ENCODE results near the gene NCOA1.
A peak's percentile ranks its signal among the peaks of the same experiment; 100 is the strongest.
"Not testable (repeated sequence)": the region's sequence is repeated elsewhere in the genome, so short reads cannot be mapped to it uniquely, and the experiment has no call there.

The NCOA1 gene

GRCh38 chr2:24477229-24477628 is 13.8 kb upstream of the NCOA1 start:
- no peak overlapping the region for H3K27ac ChIP-seq (ENCODE audit: low read depth, low read length, severe bottlenecking)
- no peaks in the 10 kb centered on the region for H3K36me3 ChIP-seq (ENCODE audit: control insufficient read depth, insufficient read depth, low read length)
- no peaks in the 10 kb centered on the region for H3K9me3 ChIP-seq (ENCODE audit: control insufficient read depth, low read length)
- H3K4me3 ChIP-seq (ENCODE audit: extremely low read depth, insufficient read depth, low read length, poor library complexity, severe bottlenecking), result no peak overlapping the region
- 72 to 79% methylated on average over 6 of the region's 6 CpGs for WGBS, 2 experiments (ENCODE audit: insufficient coverage in 2 of 2)
- H3K4me1 ChIP-seq (ENCODE audit: control insufficient read depth, insufficient read depth, low read length, poor library complexity, severe bottlenecking), result no peaks in the 10 kb centered on the region

DNA sequence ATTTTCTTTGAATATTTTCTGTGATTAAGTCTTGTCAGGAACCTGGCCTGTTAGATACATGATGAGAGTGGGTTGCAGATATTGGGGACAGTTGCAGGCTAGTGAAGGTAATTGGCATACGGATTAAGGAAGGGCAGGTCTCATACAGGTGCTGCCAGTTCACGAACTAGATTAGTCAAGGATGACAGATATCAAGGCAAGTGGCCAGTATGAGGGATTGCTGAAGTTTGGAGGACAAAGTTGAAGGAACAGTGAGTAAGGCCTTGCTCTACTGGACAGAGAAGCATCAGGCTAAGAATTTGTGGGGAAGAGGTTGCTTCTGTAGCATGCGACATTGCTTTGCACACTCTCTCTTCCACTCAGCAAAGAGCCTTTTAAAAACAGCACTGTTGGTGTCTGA is 12.8 kb upstream of the NCOA1 start:
- 90 to 92% methylated on average over 2 to 3 of the region's 3 CpGs for WGBS, 2 experiments (ENCODE audit: insufficient coverage in 2 of 2)
- H3K9me3 ChIP-seq (ENCODE audit: control insufficient read depth, low read length), result no peaks in the 10 kb centered on the region
- no peaks in the 10 kb centered on the region for H3K4me1 ChIP-seq (ENCODE audit: control insufficient read depth, insufficient read depth, low read length, poor library complexity, severe bottlenecking)
- no peaks in the 10 kb centered on the region for H3K36me3 ChIP-seq (ENCODE audit: control insufficient read depth, insufficient read depth, low read length)
- H3K27ac ChIP-seq (ENCODE audit: low read depth, low read length, severe bottlenecking), result no peak overlapping the region
- no peak overlapping the region for H3K4me3 ChIP-seq (ENCODE audit: extremely low read depth, insufficient read depth, low read length, poor library complexity, severe bottlenecking)

DNA sequence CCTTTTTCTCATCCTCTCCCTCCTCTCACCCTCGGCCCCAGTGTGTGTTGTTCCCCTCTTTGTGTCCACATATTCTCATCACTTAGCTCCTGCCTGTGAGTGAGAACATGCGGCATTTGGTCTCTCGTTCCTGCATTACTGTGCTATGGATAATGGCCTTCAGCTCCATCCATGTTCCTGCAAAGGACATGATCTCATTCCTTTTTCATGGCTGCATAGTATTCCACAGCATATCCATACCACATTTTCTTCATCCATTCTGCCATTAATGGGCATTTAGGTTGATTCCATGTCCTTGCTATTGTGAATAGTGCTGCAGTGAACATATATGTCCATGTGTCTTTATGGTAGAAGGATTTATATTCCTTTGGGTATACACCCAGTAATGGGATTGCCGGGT is 10.8 kb upstream of the NCOA1 start:
- Histone ChIP-seq H3K36me3 (ENCODE audit: control insufficient read depth, insufficient read depth, low read length) (no peaks in the 10 kb centered on the region), H3K27ac (ENCODE audit: low read depth, low read length, severe bottlenecking) (no peak overlapping the region), H3K4me1 (ENCODE audit: control insufficient read depth, insufficient read depth, low read length, poor library complexity, severe bottlenecking) (no peaks in the 10 kb centered on the region), H3K4me3 (ENCODE audit: extremely low read depth, insufficient read depth, low read length, poor library complexity, severe bottlenecking) (no peak overlapping the region), H3K9me3 (ENCODE audit: control insufficient read depth, low read length) (no peaks in the 10 kb centered on the region)
- WGBS, 2 experiments (ENCODE audit: insufficient coverage in 2 of 2), result 89 to 100% methylated on average over 3 of the region's 4 CpGs

DNA sequence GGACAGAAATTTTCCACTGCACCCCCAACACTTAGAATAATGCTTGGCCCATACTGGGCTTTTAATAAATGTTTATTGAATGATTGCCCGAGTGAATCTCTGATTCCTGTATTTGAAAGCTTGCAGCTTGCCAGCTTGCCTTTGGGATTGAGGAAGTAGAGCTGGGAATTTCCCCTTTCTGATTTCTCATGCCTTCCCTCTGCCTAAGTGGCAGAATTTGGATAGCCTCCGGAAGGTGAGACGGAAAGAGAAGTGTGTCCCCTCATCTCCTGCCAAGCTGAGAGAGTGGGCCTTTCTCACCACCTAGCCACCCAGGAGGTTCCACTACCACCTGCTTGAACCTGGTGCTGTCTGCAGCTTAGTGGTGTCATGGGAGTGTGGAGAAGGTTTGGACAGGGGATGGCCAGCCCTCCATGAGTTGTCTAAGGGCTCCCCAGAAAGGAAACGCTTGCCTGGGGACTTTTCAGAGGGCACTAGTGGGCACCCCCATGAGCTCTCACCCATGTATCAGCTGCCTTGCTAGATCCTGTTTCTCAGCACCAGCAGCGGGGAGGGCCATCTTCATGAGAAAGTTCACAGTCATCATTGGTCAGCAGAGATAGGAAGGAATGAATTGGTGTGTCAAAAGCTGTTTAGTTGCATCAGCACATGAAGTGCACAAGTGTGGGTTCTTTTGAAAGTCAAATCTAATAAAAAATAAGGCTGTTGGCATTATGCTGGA is 8.6 kb upstream of the NCOA1 start:
- H3K4me1 ChIP-seq (ENCODE audit: control insufficient read depth, insufficient read depth, low read length, poor library complexity, severe bottlenecking), result no peaks in the 10 kb centered on the region
- WGBS, 2 experiments (ENCODE audit: insufficient coverage in 2 of 2), result 83 to 100% methylated on average over 3 of the region's 5 CpGs
- no peaks in the 10 kb centered on the region for H3K9me3 ChIP-seq (ENCODE audit: control insufficient read depth, low read length)
- no peaks in the 10 kb centered on the region for H3K36me3 ChIP-seq (ENCODE audit: control insufficient read depth, insufficient read depth, low read length)
- no peak overlapping the region for H3K27ac ChIP-seq (ENCODE audit: low read depth, low read length, severe bottlenecking)
- no peak overlapping the region for H3K4me3 ChIP-seq (ENCODE audit: extremely low read depth, insufficient read depth, low read length, poor library complexity, severe bottlenecking)

DNA sequence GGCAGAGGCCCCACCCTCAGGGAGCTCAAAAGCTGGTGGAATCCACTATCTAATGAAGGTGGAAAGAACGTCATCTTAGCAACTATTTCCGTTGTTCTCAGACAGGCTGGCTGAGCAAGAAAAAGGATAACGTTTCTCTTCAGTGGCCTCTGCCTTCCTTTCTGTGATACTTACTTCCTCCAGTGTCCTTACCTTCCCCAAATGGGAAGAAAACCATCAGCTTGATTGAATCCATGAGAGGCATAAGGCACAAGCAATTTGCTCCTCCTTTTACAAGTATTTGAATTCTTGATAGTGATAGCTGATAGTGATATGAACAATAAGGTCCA is 8.1 kb upstream of the NCOA1 start:
- no peaks in the 10 kb centered on the region for H3K9me3 ChIP-seq (ENCODE audit: control insufficient read depth, low read length)
- no peaks in the 10 kb centered on the region for H3K4me1 ChIP-seq (ENCODE audit: control insufficient read depth, insufficient read depth, low read length, poor library complexity, severe bottlenecking)
- no peaks in the 10 kb centered on the region for H3K36me3 ChIP-seq (ENCODE audit: control insufficient read depth, insufficient read depth, low read length)
- 81 to 92% methylated on average over 3 of the region's 3 CpGs for WGBS, 2 experiments (ENCODE audit: insufficient coverage in 2 of 2)
- H3K4me3 ChIP-seq (ENCODE audit: extremely low read depth, insufficient read depth, low read length, poor library complexity, severe bottlenecking), result no peak overlapping the region
- H3K27ac ChIP-seq (ENCODE audit: low read depth, low read length, severe bottlenecking), result no peak overlapping the region

- H3K4me1 ChIP-seq (ENCODE audit: control insufficient read depth, insufficient read depth, low read length, poor library complexity, severe bottlenecking); H3K4me3 ChIP-seq (ENCODE audit: extremely low read depth, insufficient read depth, low read length, poor library complexity, severe bottlenecking); H3K9me3 ChIP-seq (ENCODE audit: control insufficient read depth, low read length); H3K27ac ChIP-seq (ENCODE audit: low read depth, low read length, severe bottlenecking); H3K36me3 ChIP-seq (ENCODE audit: control insufficient read depth, insufficient read depth, low read length): not testable (repeated sequence)
- 94 to 100% methylated on average over 3 to 4 of the region's 6 CpGs for whole genome bisulfite sequencing, 2 experiments (ENCODE audit: insufficient coverage in 2 of 2)
These were observed 6.4 kb upstream of the NCOA1 start for GRCh38 chr2:24484677-24485076.

- Histone ChIP-seq H3K36me3 (ENCODE audit: control insufficient read depth, insufficient read depth, low read length) (no peaks in the 10 kb centered on the region), H3K9me3 (ENCODE audit: control insufficient read depth, low read length) (no peaks in the 10 kb centered on the region), H3K4me1 (ENCODE audit: control insufficient read depth, insufficient read depth, low read length, poor library complexity, severe bottlenecking) (peaks cover 4% of the 10 kb centered on the region), H3K27ac (ENCODE audit: low read depth, low read length, severe bottlenecking) (no peak overlapping the region), H3K4me3 (ENCODE audit: extremely low read depth, insufficient read depth, low read length, poor library complexity, severe bottlenecking) (no peak overlapping the region)
- 100% methylated on average over 1 of the region's 3 CpGs; no CpG with 5 or more reads in 1 of the 2 experiments for WGBS, 2 experiments (ENCODE audit: insufficient coverage in 2 of 2)
These were observed 5.9 kb upstream of the NCOA1 start for GRCh38 chr2:24485197-24485596.

DNA sequence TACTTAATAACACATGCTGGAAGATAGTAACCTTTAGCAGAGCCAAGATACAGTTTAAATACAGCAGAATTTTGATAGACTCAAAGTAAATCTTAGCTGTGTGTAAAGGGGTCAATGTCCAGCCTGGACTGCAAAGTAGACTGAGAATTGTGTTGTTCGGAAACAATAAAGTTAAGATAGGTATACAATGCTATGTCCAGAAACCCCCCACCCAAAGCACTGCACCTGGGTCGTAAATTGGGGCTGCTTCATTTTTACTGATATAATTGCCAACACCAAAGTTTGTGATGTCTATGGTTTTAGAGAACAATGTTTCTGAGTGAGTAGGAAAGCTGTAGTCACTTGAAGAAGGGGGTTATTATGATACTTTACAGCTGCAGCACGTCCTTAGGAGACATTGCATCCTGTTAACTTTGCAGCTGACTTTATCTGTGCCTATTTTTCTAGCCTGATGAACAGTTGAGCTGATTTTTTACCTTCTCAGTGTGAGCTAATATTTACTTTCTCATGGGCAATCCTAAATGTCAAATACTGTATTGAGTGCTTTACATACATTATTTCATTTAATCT is 4.3 kb upstream of the NCOA1 start:
- 60 to 100% methylated on average over 1 of the region's 3 CpGs for WGBS, 2 experiments (ENCODE audit: insufficient coverage in 2 of 2)
- Histone ChIP-seq H3K36me3 (ENCODE audit: control insufficient read depth, insufficient read depth, low read length) (no peaks in the 10 kb centered on the region), H3K4me3 (ENCODE audit: extremely low read depth, insufficient read depth, low read length, poor library complexity, severe bottlenecking) (no peak overlapping the region), H3K27ac (ENCODE audit: low read depth, low read length, severe bottlenecking) (no peak overlapping the region), H3K9me3 (ENCODE audit: control insufficient read depth, low read length) (no peaks in the 10 kb centered on the region), H3K4me1 (ENCODE audit: control insufficient read depth, insufficient read depth, low read length, poor library complexity, severe bottlenecking) (peaks cover 5% of the 10 kb centered on the region)

- WGBS, 2 experiments (ENCODE audit: insufficient coverage in 2 of 2), result 44 to 47% methylated on average over 12 to 13 of the region's 14 CpGs
- Histone ChIP-seq H3K9me3 (ENCODE audit: control insufficient read depth, low read length) (no peaks in the 10 kb centered on the region), H3K36me3 (ENCODE audit: control insufficient read depth, insufficient read depth, low read length) (no peaks in the 10 kb centered on the region), H3K4me1 (ENCODE audit: control insufficient read depth, insufficient read depth, low read length, poor library complexity, severe bottlenecking) (peaks cover 11% of the 10 kb centered on the region), H3K4me3 (ENCODE audit: extremely low read depth, insufficient read depth, low read length, poor library complexity, severe bottlenecking) (no peak overlapping the region), H3K27ac (ENCODE audit: low read depth, low read length, severe bottlenecking) (peak overlapping the region; percentile 87)
These were observed 1.4 kb upstream of the NCOA1 start for GRCh38 chr2:24489465-24490180.

DNA sequence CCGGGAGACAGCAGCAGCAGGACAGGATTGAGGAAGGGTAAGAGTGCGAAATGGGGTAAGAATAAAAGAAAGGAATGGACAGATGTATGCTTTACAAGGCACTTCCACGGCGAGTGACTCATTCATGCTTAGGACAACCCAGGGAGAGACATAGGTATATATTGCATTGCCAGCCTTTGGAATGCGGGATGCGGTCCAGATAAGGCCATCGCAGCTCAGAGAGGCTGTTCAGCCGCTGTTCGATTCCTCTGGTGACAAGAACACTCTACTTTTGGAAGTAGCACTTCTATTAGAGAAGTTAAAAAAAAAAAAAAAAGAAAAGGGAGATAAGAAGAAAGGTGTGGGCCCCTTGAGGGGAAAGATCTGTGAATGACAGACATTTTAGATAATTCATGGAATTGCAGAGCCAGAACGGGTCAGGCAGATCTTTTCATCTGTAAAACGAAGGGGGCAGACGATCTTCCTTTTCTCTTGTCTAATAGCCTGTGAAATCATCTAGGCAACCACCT is 819 bp upstream of the NCOA1 start:
- no peaks in the 10 kb centered on the region for H3K9me3 ChIP-seq (ENCODE audit: control insufficient read depth, low read length)
- peaks cover 11% of the 10 kb centered on the region for H3K4me1 ChIP-seq (ENCODE audit: control insufficient read depth, insufficient read depth, low read length, poor library complexity, severe bottlenecking)
- H3K27ac ChIP-seq (ENCODE audit: low read depth, low read length, severe bottlenecking), result peak overlapping the region; percentile 87
- no peaks in the 10 kb centered on the region for H3K36me3 ChIP-seq (ENCODE audit: control insufficient read depth, insufficient read depth, low read length)
- peak overlapping the region; percentile 51 for H3K4me3 ChIP-seq (ENCODE audit: extremely low read depth, insufficient read depth, low read length, poor library complexity, severe bottlenecking)
- WGBS, 2 experiments (ENCODE audit: insufficient coverage in 2 of 2), result 3 to 4% methylated on average over 10 to 12 of the region's 12 CpGs
